Measurements from ENCODE around the gene SDHB.

- TF ChIP-seq CTCF (IDR thresholded peaks at IDR 0.05 in 4 of 5, conservative IDR thresholded peaks at IDR 0.05 in 1 of 5) (no peak), POLR2A (IDR thresholded peaks at IDR 0.05) (no peak)
These were observed 31.9 kb downstream of the SDHB start for GRCh38 chr1:17021896-17022295.

All from gastrocnemius medialis (tissue), 4 donors.